ENCODE results near the gene DNMT3A. TPM values are rescaled to one million over a fixed set of nuclear protein-coding genes. Genes with fewer than 3 reads are reported as not detected.

The DNMT3A gene
- total and polyA plus RNA-seq, 2 of the 8 experiments (the other 6 are each of a cell fraction or from before 2014, with no cell fraction given) = 33.6 to 178 TPM

GRCh38 chr2:25337276-25337675 lies 4.4 kb downstream of the DNMT3A start (continued):
- TF ChIP-seq YY1 (IDR thresholded peaks at IDR 0.05; ENCODE audit: low read depth, low read length) (no peak), RNF2 (IDR thresholded peaks at IDR 0.05; ENCODE audit: borderline replicate concordance, low read depth, low read length, missing control alignments, poor library complexity, severe bottlenecking) (no peak), MAFK (IDR thresholded peaks at IDR 0.05; ENCODE audit: low read depth, low read length) (no peak), CEBPB (IDR thresholded peaks at IDR 0.05; ENCODE audit: low read depth, low read length) (no peak)
